SK-N-SH (cell line): Measurements from ENCODE around the gene PLEKHM3. TPM values are rescaled to one million over a fixed set of nuclear protein-coding genes. Genes with fewer than 3 reads are reported as not detected.

ENCODE experiments used
- CTCF ChIA-PET: fragments of 300-600, 350-600 bp; formaldehyde crosslinking; extraction: SDS; loops from one replicate; lab custom pipeline; 2021; lab: Yijun Ruan, JAX
- POLR2A ChIA-PET: fragments of 350-600 bp; sonication (Branson Sonifier 250); formaldehyde crosslinking; extraction: SDS; loops from one replicate; lab custom pipeline; 2020; ENCODE audit warnings: antibody characterized with exemption, inconsistent platforms; lab: Yijun Ruan, JAX
- DNase-seq: peaks from one replicate; pipeline ENCODE4 v3.0.0; 2012
- H2AFZ ChIP-seq: fragments of 200-600 bp; sonication (generic); 2 replicates; pipeline ENCODE4 v1.8.1; 2016; ENCODE audit warnings: antibody characterized with exemption, mild to moderate bottlenecking, low read depth
- H3F3A ChIP-seq: fragments of 200-600 bp; sonication (generic); replicated peaks from 2 replicates; pipeline ENCODE3; 2016; ENCODE audit warnings: antibody characterized with exemption, mild to moderate bottlenecking; ENCODE audit not compliant: insufficient read depth
- H3K27ac ChIP-seq, 2 experiments: fragments of 200-500 bp in 1 of 2; fragments of 200-600 bp in 1 of 2; sonication (Bioruptor generic) in 1 of 2; sonication (generic), shearing (Covaris generic) in 1 of 2; 2 replicates each; pipeline versions ENCODE4 v1.5.1 to v1.6.1; 2014 to 2016; ENCODE audit warnings: low read depth in 2 of 2, inconsistent platforms in 1 of 2, low read length in 1 of 2, mild to moderate bottlenecking in 1 of 2, mixed read lengths in 1 of 2
- H3K27me3 ChIP-seq: fragments of 200-600 bp; sonication (generic), shearing (Covaris generic); 2 replicates; pipeline ENCODE4 v1.6.1; 2016; ENCODE audit warnings: mixed run types; ENCODE audit not compliant: insufficient read depth
- H3K36me3 ChIP-seq, 2 experiments: fragments of 200-500 bp in 1 of 2; fragments of 200-600 bp in 1 of 2; sonication (Bioruptor generic) in 1 of 2; sonication (generic) in 1 of 2; replicated peaks in 1 of 2; 2 replicates each; pipeline versions ENCODE3 to v1.5.1; 2014 to 2016; ENCODE audit warnings: low read length in 1 of 2, mild to moderate bottlenecking in 1 of 2; ENCODE audit not compliant: insufficient read depth in 2 of 2, control insufficient read depth in 1 of 2
- H3K4me1 ChIP-seq, 2 experiments: fragments of 200-500 bp in 1 of 2; fragments of 200-600 bp in 1 of 2; sonication (Bioruptor generic) in 1 of 2; sonication (generic), shearing (Covaris generic) in 1 of 2; 2 replicates each; pipeline versions ENCODE4 v1.5.1 to v1.6.1; 2014 to 2016; ENCODE audit warnings: low read depth in 1 of 2, low read length in 1 of 2, mixed run types in 1 of 2; ENCODE audit not compliant: insufficient read depth in 2 of 2, control insufficient read depth in 1 of 2
- H3K4me2 ChIP-seq: fragments of 200-600 bp; sonication (generic), shearing (Covaris generic); 2 replicates; pipeline ENCODE4 v1.6.1; 2017; ENCODE audit warnings: mixed run types
- H3K4me3 ChIP-seq, 2 experiments: fragments of 200-500 bp in 1 of 2; fragments of 200-600 bp in 1 of 2; sonication (Bioruptor generic) in 1 of 2; sonication (generic), shearing (Covaris generic) in 1 of 2; 2 replicates each; pipeline versions ENCODE4 v1.5.1 to v1.8.1; 2014 to 2016; ENCODE audit warnings: low read depth in 2 of 2, inconsistent platforms in 1 of 2, low read length in 1 of 2, mild to moderate bottlenecking in 1 of 2, mixed read lengths in 1 of 2, moderate library complexity in 1 of 2
- H3K79me2 ChIP-seq: fragments of 200-600 bp; sonication (generic); 2 replicates; pipeline ENCODE4 v1.8.1; 2017; ENCODE audit warnings: mild to moderate bottlenecking; ENCODE audit not compliant: insufficient read depth
- H3K9ac ChIP-seq: fragments of 200-600 bp; sonication (generic); 2 replicates; pipeline ENCODE4 v1.6.1; 2017; ENCODE audit warnings: mixed run types
- H3K9me2 ChIP-seq: fragments of 200-600 bp; sonication (generic); 2 replicates; pipeline ENCODE4 v1.6.1; 2017; ENCODE audit warnings: mixed run types
- H3K9me3 ChIP-seq: fragments of 200-600 bp; sonication (generic); 2 replicates; pipeline ENCODE4 v1.6.1; 2017; ENCODE audit warnings: mixed run types, mild to moderate bottlenecking, moderate library complexity
- H4K20me1 ChIP-seq: fragments of 200-600 bp; sonication (generic); 2 replicates; pipeline ENCODE4 v1.6.1; 2017; ENCODE audit warnings: mild to moderate bottlenecking, mixed run types; ENCODE audit not compliant: insufficient read depth
- CHD2 ChIP-seq: fragments of 150-350 bp; IDR thresholded peaks from 2 replicates; pipeline ENCODE4 v1.6.1; 2018; ENCODE audit warnings: low read length; ENCODE audit not compliant: partially characterized antibody
- EZH2phosphoT487 ChIP-seq: fragments of 200-600 bp; sonication (generic); IDR thresholded peaks from 2 replicates; pipeline ENCODE4 v1.6.1; 2017; ENCODE audit warnings: low read depth, mixed run types, mild to moderate bottlenecking, antibody characterized with exemption, moderate library complexity, borderline replicate concordance
- FOXM1 ChIP-seq: IDR thresholded peaks from 2 replicates; pipeline ENCODE4 v1.4.0; 2012; ENCODE audit warnings: low read depth, mild to moderate bottlenecking
- GABPA ChIP-seq: IDR thresholded peaks from 2 replicates; pipeline ENCODE4 v1.4.0; 2012; ENCODE audit warnings: low read depth, mild to moderate bottlenecking
- MEF2A ChIP-seq: IDR thresholded peaks from 2 replicates; pipeline ENCODE4 v1.4.0; 2012; ENCODE audit warnings: low read depth, borderline replicate concordance
- POLR2AphosphoS5 ChIP-seq: IDR thresholded peaks from 2 replicates; pipeline ENCODE4 v1.6.1; 2012; ENCODE audit warnings: low read depth, low read length
- RAD21 ChIP-seq: IDR thresholded peaks from 2 replicates; pipeline ENCODE4 v1.6.1; 2012; ENCODE audit warnings: mild to moderate bottlenecking, low read length
- RFX5 ChIP-seq: IDR thresholded peaks from 2 replicates; pipeline ENCODE4 v1.6.1; 2012; ENCODE audit warnings: mild to moderate bottlenecking, improper control_type of control experiment, low read length
- WGBS: methylation state at CpG from one replicate; pipeline ENCODE4 v1.1.6; 2017; ENCODE audit warnings: low lambda C conversion rate; 5-methylcytosine and 5-hydroxymethylcytosine counted together
- polyA plus RNA-seq, 3 experiments: library from polyadenylated mRNA; depleted of rRNA; stranded (reverse); fragments of >200 nt; gene quantifications; 2 replicates each; pipeline ENCODE4 v1.2.3, GENCODE V29; 2012
- TF ChIP-seq, protein P1 (sequence below): IDR thresholded peaks from 2 replicates; pipeline ENCODE4 v1.4.0; 2012; ENCODE audit warnings: low read depth
- TF ChIP-seq, protein P2 (sequence below): IDR thresholded peaks from 2 replicates; pipeline ENCODE4 v1.4.0; 2012; ENCODE audit warnings: low read depth, borderline replicate concordance
- TF ChIP-seq, protein P3 (sequence below): IDR thresholded peaks from 2 replicates; pipeline ENCODE4; 2012
- TF ChIP-seq, protein P4 (sequence below): fragments of 150-350 bp; IDR thresholded peaks from 2 replicates; pipeline ENCODE4 v1.6.1; 2017; ENCODE audit warnings: antibody characterized with exemption, low read length, low read depth, borderline replicate concordance
- TF ChIP-seq, protein P5 (sequence below): fragments of 150-350 bp; IDR thresholded peaks from 2 replicates; pipeline ENCODE4 v1.6.1; 2016; ENCODE audit warnings: mild to moderate bottlenecking, low read depth, low read length

The PLEKHM3 gene
- polyA plus RNA-seq, 1 of the 3 experiments (the other 2 are of a cell fraction) = 1.9 TPM

DNA sequence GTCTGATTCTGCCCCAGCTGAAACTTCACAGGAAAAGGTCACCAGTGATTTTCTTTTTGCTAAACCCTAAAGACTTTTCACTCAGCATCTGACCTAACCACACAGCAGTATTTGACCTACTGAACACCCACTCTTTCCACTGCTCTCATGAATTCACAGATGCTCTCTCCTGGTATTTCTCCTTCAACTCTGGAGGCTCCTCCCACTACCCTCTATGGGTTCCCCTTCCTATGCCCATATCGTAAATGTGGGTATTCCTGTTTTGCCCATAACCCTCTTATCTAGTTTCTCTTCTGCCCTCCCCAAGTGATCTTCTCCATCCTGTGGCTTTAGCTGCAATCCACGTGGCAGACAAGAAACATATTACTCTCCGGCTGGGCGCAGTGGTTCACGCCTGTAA lies 7.6 kb downstream of the PLEKHM3 start:
- CTCF ChIA-PET = interaction anchor here (1.2 kb wide), 1 partner anchor 9 kb away, joined by 3 read pairs; no protein-coding TSS in a partner anchor
- 86% methylated on average over 5 of the region's 5 CpGs for WGBS
- Histone ChIP-seq H3K9ac (no peak overlapping the region), H3K36me3 (no peaks in the 10 kb centered on the region), H3K9me3 (no peaks in the 10 kb centered on the region), H3K79me2 (peaks cover 4% of the 10 kb centered on the region), H3K4me1 (peaks cover 0 to 6% of the 10 kb centered on the region in 2 experiments; a peak in 1 of 4 replicates), H3K4me2 (no peak overlapping the region), H2AFZ (no peak overlapping the region), H3K4me3 (no peak overlapping the region), H3K27ac (no peak overlapping the region), H3K9me2 (no peaks in the 10 kb centered on the region), H3K27me3 (no peaks in the 10 kb centered on the region), H3F3A (peaks cover 24% of the 10 kb centered on the region), H4K20me1 (no peaks in the 10 kb centered on the region)
- DNase-seq = no peak
- TF ChIP-seq, protein P1, sequence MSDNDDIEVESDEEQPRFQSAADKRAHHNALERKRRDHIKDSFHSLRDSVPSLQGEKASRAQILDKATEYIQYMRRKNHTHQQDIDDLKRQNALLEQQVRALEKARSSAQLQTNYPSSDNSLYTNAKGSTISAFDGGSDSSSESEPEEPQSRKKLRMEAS = no peak
- TF ChIP-seq FOXM1 (no peak), GABPA (no peak), POLR2AphosphoS5 (no peak), CHD2 (no peak), RFX5 (no peak), MEF2A (no peak), EZH2phosphoT487 (no peak), RAD21 (no peak)
- TF ChIP-seq, protein P2, sequence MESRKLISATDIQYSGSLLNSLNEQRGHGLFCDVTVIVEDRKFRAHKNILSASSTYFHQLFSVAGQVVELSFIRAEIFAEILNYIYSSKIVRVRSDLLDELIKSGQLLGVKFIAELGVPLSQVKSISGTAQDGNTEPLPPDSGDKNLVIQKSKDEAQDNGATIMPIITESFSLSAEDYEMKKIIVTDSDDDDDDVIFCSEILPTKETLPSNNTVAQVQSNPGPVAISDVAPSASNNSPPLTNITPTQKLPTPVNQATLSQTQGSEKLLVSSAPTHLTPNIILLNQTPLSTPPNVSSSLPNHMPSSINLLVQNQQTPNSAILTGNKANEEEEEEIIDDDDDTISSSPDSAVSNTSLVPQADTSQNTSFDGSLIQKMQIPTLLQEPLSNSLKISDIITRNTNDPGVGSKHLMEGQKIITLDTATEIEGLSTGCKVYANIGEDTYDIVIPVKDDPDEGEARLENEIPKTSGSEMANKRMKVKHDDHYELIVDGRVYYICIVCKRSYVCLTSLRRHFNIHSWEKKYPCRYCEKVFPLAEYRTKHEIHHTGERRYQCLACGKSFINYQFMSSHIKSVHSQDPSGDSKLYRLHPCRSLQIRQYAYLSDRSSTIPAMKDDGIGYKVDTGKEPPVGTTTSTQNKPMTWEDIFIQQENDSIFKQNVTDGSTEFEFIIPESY = no peak
- TF ChIP-seq, protein P3, sequence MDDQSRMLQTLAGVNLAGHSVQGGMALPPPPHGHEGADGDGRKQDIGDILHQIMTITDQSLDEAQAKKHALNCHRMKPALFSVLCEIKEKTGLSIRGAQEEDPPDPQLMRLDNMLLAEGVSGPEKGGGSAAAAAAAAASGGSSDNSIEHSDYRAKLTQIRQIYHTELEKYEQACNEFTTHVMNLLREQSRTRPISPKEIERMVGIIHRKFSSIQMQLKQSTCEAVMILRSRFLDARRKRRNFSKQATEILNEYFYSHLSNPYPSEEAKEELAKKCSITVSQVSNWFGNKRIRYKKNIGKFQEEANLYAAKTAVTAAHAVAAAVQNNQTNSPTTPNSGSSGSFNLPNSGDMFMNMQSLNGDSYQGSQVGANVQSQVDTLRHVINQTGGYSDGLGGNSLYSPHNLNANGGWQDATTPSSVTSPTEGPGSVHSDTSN = no peak
- TF ChIP-seq, protein P4, sequence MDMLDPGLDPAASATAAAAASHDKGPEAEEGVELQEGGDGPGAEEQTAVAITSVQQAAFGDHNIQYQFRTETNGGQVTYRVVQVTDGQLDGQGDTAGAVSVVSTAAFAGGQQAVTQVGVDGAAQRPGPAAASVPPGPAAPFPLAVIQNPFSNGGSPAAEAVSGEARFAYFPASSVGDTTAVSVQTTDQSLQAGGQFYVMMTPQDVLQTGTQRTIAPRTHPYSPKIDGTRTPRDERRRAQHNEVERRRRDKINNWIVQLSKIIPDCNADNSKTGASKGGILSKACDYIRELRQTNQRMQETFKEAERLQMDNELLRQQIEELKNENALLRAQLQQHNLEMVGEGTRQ = no peak
- TF ChIP-seq, protein P5, sequence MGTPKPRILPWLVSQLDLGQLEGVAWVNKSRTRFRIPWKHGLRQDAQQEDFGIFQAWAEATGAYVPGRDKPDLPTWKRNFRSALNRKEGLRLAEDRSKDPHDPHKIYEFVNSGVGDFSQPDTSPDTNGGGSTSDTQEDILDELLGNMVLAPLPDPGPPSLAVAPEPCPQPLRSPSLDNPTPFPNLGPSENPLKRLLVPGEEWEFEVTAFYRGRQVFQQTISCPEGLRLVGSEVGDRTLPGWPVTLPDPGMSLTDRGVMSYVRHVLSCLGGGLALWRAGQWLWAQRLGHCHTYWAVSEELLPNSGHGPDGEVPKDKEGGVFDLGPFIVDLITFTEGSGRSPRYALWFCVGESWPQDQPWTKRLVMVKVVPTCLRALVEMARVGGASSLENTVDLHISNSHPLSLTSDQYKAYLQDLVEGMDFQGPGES = no peak
- POLR2A ChIA-PET = no interaction called here
